Stimulated activated naive CD8-positive, alpha-beta T cell treated with anti-CD3 and anti-CD28 coated beads, Interleukin-15, amount 100 ng/mL, for 72 hours (primary cell): ENCODE data around the gene SLC25A38.
"Not testable (repeated sequence)": the region's sequence is repeated elsewhere in the genome, so short reads cannot be mapped to it uniquely, and the experiment has no call there.

ENCODE experiments used
- ATAC-seq: fragments of 150-1000 bp; cut with Tn5 transposase; 2 replicates; pipeline ENCODE4 v1.10.0; 2021; ENCODE audit warnings: mild to moderate bottlenecking, moderate library complexity
- DNase-seq, 2 donors: peaks; one replicate each; pipeline ENCODE4 v3.0.0; 2021 to 2022
- H3K27ac Mint-ChIP-seq, 2 donors: one replicate each; pipeline ENCODE4 v1.8.0; 2022; ENCODE audit warnings: mild to moderate bottlenecking in 2 of 2, mixed read lengths in 2 of 2, moderate library complexity in 2 of 2
- H3K27me3 Mint-ChIP-seq: one replicate; pipeline ENCODE4 v1.8.0; 2022; ENCODE audit warnings: mixed read lengths
- H3K4me1 Mint-ChIP-seq: one replicate; pipeline ENCODE4 v1.8.0; 2022; ENCODE audit warnings: mild to moderate bottlenecking, mixed read lengths
- H3K4me3 Mint-ChIP-seq, 2 donors: one replicate each; pipeline ENCODE4 v1.8.0; 2022; ENCODE audit warnings: mild to moderate bottlenecking in 2 of 2, mixed read lengths in 2 of 2, moderate library complexity in 1 of 2
- H3K9me3 Mint-ChIP-seq, 2 donors: one replicate each; pipeline ENCODE4 v1.8.0; 2022; ENCODE audit warnings: mixed read lengths in 2 of 2

The SLC25A38 gene

DNA sequence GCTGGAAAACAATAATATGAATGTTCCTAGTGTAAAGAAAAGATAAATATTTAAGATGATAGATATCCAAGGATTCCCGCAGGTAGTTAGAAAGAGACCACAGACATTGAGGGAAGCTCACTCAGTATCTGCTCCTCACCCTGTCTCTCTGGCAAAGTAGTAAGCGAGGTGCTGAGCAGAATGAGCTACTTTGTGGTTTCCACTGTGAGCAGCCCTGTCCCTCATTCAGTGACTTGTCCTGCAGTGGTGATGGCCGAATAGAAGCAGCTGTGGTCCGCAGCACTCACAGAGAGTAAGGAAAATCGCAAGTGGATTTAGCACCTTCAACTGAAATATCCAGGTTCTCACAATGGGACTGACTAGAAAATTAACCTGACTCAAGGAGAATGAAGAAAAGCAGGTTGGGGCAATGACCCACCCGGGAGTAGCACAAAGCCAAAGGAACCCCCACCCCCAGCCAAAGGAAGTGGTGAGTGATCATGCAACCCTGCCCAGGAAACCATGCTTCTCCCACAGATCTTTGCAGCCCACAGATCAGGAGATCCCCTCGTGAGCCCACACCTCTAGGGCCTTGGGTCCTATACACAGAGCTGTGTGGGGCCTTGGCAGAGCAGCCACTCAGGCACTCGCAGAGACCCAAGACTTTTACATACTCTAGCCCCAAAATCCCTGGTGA is 21.8 kb upstream of the SLC25A38 start:
- Mint-ChIP-seq H3K4me1 (peaks cover 35% of the 10 kb centered on the region), H3K27ac (peak overlapping the region; percentile 55 to 88), H3K9me3 (peaks cover 0 to 4% of the 10 kb centered on the region in 2 donors), H3K27me3 (peaks cover 7% of the 10 kb centered on the region), H3K4me3 (peak overlapping the region; percentile 48 to 65)
- ATAC-seq, result peak; percentile 99
- DNase-seq, result peak; percentile 49 to 69

DNA sequence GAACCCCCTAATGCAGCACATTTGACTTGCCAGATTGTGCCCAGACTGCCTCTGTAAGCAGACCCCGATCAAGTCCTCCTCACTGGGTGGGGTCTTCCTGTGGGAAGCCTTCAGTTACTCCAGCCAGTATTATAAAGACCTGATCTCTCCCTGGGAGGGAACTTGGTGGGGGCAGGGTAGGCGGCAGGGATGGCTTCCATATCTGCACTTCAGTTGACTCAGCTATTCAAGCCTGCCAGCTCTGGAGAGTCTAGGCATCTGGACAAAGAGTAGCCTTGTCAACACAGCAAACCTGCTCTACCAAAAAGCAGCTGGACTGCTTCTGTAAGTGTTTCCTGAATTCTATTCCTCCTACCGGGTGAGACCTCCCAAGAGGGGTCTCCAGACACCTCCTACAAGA is 21.0 kb upstream of the SLC25A38 start:
- Mint-ChIP-seq H3K4me3 (peak overlapping the region in 1 of 2 donors; percentile 65), H3K27me3 (peaks cover 7% of the 10 kb centered on the region), H3K9me3 (peaks cover 0 to 4% of the 10 kb centered on the region in 2 donors), H3K27ac (peak overlapping the region; percentile 20 to 27), H3K4me1 (peaks cover 34% of the 10 kb centered on the region)
- DNase-seq (no peak), ATAC-seq (peak; percentile 7)

DNA sequence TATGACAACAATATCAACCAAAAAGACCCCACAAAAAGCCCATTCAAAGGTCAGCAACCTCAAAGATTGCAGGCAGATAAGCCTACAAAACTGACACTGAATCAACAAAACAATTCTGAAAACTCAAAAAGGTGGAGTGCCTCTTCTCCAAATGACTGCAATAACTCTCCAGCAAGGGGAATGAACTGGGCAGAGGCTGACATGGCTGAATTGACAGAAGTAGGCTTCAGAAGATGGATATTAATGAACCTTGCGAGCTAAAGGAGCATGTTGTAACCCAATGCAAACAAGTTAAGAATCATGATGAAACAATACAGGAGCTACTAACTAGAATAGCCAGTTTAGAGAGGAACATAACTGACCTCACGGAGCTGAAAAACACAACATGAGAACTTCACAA is 20.4 kb upstream of the SLC25A38 start:
- ATAC-seq (no peak), DNase-seq (no peak)
- H3K27ac Mint-ChIP-seq, result peak overlapping the region in 1 of 2 donors; percentile 30
- H3K27me3 Mint-ChIP-seq, result peaks cover 7% of the 10 kb centered on the region
- H3K4me1 Mint-ChIP-seq, result peaks cover 28% of the 10 kb centered on the region
- H3K9me3 Mint-ChIP-seq, result peaks cover 0 to 4% of the 10 kb centered on the region in 2 donors
- H3K4me3 Mint-ChIP-seq, result no peak overlapping the region

DNA sequence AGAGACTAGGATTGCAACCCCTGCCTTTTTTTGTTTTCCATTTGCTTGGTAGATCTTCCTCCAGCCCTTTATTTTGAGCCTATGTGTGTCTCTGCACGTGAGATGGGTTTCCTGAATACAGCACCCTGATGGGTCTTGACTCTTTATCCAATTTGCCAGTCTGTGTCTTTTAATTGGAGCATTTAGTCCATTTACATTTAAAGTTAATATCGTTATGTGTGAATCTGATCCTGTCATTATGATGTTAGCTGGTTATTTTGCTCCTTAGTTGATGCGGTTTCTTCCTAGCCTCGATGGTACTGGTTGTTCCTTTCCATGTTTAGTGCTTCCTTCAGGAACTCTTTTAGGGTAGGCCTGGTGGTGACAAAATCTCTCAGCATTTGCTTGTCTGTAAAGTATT is 12.7 kb upstream of the SLC25A38 start:
- ATAC-seq, H3K4me3 Mint-ChIP-seq, DNase-seq, H3K4me1 Mint-ChIP-seq, H3K27ac Mint-ChIP-seq, H3K27me3 Mint-ChIP-seq: not testable (repeated sequence)
- peaks cover 0 to 20% of the 10 kb centered on the region in 2 donors for H3K9me3 Mint-ChIP-seq

DNA sequence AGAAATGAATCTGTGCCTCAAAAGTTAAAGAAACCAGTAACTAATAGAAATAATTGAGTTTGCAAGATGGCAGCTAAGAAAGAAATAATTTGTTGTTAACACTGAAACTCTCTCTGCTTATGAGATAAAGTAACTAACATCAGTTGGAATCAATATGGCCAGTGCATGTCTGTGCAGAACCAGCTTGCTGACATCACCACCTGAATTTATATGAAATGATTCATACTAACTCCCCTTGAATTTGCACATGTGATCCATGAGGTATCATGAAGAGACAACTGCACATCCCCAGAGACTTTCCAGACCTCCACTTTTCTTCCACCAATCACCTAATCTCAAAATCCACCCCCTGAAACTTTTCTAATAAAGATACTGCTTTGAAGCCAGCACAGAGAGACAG is 10.3 kb upstream of the SLC25A38 start:
- Mint-ChIP-seq H3K9me3 (peaks cover 0 to 20% of the 10 kb centered on the region in 2 donors), H3K4me3 (no peak overlapping the region), H3K27me3 (no peaks in the 10 kb centered on the region), H3K4me1 (peaks cover under 1% of the 10 kb centered on the region), H3K27ac (no peak overlapping the region)
- ATAC-seq (no peak), DNase-seq (no peak)

DNA sequence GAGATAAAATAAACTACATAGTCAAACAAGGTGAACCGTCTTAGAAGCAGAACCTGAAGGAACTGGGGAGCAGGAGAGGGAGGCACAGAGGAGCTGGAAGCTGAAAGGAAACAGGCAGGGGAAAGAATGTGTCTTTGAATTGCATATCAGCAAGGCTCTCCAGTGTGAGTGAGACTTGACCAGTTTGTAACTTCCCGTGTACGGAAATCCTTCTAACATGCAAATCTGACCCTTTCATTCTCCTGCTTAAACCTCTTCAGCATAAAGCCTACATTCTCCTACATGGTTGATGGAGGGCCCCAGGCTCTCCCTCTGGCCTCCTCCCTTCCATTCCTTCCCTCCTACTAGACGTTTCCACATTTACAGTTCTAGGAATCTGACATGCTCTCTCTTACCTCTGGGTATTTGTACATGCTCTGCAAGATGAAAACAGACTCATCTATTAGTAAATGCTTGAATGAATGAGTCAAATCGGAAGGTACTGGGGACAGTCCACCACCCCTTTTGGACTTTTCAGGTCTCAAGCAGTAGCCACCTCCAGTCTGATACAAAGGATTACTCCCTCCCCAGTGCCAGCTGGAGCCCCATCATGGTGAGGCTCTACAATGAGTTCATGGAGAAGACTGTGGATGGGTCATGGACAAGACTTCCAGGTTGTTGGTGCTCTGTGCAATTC is 6.1 kb upstream of the SLC25A38 start:
- ATAC-seq (no peak), DNase-seq (no peak)
- Mint-ChIP-seq H3K4me1 (peaks cover 6% of the 10 kb centered on the region), H3K27ac (no peak overlapping the region), H3K9me3 (no peaks in the 10 kb centered on the region), H3K4me3 (no peak overlapping the region), H3K27me3 (no peaks in the 10 kb centered on the region)

DNA sequence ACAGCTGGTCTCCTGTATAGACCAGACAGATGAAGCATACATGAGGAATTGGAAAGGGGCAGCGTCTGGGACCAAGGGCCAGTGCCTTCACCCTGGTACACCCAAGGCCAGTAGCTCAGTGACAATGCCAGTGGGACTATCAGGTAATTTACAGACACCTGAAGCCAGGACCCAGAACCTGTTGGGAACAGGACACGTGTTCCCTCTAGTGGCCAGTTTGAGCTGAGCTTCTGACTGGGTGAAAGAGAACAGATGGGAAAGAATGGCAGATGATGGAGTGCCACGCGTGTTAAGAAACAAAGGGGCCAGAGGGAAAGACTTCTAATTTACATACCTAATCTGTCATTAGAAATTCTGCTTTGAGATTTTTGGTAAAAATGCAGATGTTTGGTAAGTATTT is 5.1 kb upstream of the SLC25A38 start:
- peak; percentile 35 to 56 for DNase-seq
- H3K27me3 Mint-ChIP-seq, result no peaks in the 10 kb centered on the region
- peak; percentile 83 for ATAC-seq

DNA sequence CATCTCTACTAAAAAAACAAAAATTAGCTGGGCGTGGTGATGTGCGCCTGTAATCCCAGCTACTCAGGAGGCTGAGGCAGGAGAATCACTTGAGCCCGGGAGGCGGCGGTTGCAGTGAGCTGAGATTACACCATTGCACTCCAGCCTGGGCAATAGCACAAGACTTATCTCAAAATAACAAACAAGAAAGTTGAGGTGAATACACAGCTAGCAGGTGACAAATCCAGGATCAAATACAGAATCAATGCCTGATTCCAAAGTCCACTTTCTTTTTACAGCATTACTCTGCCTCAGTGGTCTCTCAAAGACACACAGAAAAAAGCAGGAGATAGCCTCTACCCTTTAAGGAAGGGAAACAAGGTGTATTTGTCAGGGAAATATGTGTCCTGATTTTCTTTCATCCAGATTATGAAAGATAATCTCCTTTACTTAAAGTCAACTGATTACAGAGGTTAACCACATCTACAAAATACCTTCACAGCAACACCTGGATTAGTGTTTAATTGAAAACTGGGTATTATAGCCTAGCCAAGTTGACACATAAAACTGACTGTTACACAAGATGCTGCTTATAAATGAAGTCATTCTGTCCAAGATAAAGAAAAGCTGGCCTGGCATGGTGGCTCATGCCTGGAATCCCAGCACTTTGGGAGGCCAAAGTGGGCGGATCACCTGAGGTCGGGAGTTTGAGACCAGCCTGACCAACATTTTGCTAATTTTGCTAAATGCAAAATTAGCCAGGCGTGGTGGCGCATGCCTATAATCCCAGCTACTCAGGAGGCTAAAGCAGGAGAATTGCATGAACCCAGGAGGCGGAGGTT is 4.0 kb upstream of the SLC25A38 start:
- DNase-seq, result no peak
- H3K4me1 Mint-ChIP-seq, result peaks cover 6% of the 10 kb centered on the region
- no peak overlapping the region for H3K27ac Mint-ChIP-seq
- H3K9me3 Mint-ChIP-seq, result no peaks in the 10 kb centered on the region
- no peak overlapping the region for H3K4me3 Mint-ChIP-seq
- no peak for ATAC-seq
- no peaks in the 10 kb centered on the region for H3K27me3 Mint-ChIP-seq

More for the DNA sequence above, 5.1 kb upstream of the SLC25A38 start:
- Mint-ChIP-seq H3K4me3 (no peak overlapping the region), H3K9me3 (no peaks in the 10 kb centered on the region), H3K4me1 (peaks cover 6% of the 10 kb centered on the region), H3K27ac (no peak overlapping the region)

DNA sequence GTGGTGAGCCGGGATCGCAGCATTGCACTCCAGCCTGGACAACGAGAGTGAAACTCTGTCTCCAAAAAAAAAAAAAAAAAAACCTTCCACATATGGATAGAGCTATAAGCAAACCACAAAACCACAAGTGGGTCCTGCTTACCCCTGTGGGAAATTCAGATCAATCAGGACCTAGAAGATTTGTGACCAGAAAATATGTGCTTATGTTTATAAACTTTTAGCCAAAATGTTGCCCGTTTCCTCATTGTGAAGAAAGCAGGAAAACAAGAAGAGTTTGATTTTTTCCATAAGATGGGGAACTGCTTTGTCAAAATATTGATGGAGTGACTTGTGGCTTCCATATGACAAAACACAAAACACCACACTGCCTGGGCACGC is 3.4 kb upstream of the SLC25A38 start:
- Mint-ChIP-seq H3K9me3 (no peaks in the 10 kb centered on the region), H3K27ac (no peak overlapping the region)
- no peak for DNase-seq

DNA sequence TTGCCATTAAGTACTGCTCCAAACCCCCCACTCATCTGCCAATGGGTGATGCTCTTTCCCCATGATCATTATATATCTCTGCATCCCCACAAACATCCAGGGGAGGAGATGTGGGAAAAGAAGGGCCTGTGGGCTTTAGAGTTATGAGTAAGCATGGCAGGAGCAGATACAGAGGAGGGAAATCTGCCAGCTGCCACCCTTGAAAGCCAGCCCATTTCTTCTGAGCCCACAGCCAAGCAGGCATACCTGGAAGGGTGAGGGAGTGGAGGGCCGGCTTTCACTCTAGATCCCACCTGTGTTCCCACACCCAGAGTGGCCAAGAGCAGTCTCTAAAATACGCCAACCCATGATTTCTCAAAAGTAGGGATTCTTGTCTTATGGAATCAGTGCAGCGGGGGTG is 1.7 kb upstream of the SLC25A38 start:
- peaks cover 25% of the 10 kb centered on the region for H3K4me1 Mint-ChIP-seq
- ATAC-seq (no peak), DNase-seq (no peak)
- H3K4me3 Mint-ChIP-seq, result no peak overlapping the region
- H3K27me3 Mint-ChIP-seq, result no peaks in the 10 kb centered on the region
- H3K27ac Mint-ChIP-seq, result no peak overlapping the region
- H3K9me3 Mint-ChIP-seq, result no peaks in the 10 kb centered on the region

More for the DNA sequence above, 3.4 kb upstream of the SLC25A38 start:
- H3K4me1 Mint-ChIP-seq, result peaks cover 11% of the 10 kb centered on the region
- H3K4me3 Mint-ChIP-seq, result no peak overlapping the region
- H3K27me3 Mint-ChIP-seq, result no peaks in the 10 kb centered on the region
- ATAC-seq, result no peak

DNA sequence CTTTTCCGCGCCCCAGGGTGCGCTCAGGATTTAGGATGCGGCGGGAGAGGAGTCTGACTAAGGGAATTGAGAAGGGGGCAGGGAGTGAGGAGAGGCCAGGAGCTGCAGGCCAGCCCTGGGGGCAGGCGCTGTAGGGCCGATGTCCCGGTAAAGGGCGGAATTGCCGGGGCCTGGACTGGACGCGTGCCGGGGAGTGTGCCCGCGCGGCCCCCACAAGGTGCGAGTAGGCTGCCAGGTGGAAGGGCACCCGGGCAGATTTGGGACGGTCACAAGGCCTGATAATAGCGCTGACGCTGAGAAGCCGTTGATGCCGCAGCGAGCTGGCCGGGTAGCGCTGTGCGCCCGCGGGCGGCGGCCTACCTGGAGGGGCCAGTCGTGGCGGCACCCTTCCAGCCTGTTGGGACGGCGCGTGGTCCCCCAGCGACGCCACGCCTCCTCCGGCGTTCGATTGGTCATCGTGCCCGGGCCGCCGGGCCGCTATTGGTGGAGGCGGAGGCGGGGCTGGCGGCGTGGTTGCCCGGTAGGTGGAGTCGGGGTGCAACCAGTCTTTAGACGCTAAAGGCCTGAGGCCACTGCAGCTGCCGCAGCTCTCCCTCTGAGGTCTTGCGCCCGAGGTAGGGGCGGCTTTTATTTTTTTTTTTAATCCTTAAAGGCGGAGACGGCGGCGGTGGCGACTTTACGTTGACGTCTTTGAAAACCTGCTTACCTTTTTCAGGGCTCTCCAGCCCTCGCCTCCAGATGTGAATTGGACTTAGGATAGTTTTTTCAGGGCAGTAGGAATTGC is 903 bp downstream of the SLC25A38 start:
- Mint-ChIP-seq H3K27me3 (no peaks in the 10 kb centered on the region), H3K4me1 (peaks cover 46% of the 10 kb centered on the region), H3K27ac (peak overlapping the region; percentile 99), H3K9me3 (no peaks in the 10 kb centered on the region), H3K4me3 (peak overlapping the region; percentile 90 to 99)
- ATAC-seq (peak; percentile 84), DNase-seq (peak; percentile 96)

DNA sequence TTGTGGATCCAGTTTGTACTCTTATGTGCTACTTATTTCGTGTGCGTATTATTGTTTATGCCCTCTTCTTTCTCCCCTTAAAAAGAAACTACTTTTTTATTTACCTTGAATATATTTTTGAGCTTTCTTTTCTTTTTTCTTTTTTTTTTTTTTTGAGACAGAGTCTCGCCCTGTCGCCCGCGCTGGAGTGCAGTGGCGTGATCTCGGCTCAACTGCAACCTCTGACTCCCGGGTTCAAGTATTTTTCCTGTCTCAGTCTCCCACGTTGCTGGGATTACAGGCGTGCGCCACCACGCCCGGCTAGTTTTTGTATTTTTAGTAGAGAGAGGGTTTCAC is 1.5 kb downstream of the SLC25A38 start:
- DNase-seq (no peak), ATAC-seq (no peak)
- no peaks in the 10 kb centered on the region for H3K9me3 Mint-ChIP-seq
- peak overlapping the region; percentile 90 to 99 for H3K4me3 Mint-ChIP-seq
- H3K4me1 Mint-ChIP-seq, result peaks cover 52% of the 10 kb centered on the region
- H3K27me3 Mint-ChIP-seq, result no peaks in the 10 kb centered on the region
- H3K27ac Mint-ChIP-seq, result peak overlapping the region in 1 of 2 donors; percentile 6

DNA sequence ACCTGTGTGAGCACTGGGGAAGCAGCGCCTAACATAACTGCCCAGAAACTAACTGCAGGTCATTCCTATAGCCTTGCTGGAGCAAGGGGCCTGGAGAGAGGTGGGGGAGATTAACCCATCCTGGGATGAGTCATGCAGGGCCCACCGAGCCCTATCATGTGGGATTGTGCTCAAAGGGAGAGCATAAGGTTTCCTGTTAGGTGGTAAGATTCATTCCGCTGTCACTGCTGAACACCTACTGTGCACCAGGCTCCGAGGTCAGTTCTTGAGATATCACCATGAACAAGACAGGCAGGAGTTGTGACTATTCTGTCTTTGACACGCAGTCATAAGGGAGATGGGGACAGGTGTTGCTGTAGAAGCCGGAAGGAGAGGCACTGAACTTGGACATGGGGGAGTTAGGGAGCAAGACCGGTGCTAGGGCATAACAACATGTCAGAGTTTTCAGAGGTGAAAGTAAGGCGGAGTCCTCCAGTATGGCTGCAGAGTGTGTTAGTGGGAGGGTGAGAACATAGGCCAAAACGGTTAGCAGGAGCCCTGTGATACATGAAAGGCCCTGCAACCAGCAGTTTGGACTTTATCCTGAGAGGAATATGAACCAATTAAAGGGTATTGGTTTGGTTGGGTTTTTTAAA is 2.4 kb downstream of the SLC25A38 start:
- Mint-ChIP-seq H3K27ac (peak overlapping the region in 1 of 2 donors; percentile 29), H3K4me3 (peak overlapping the region; percentile 90 to 99), H3K27me3 (no peaks in the 10 kb centered on the region), H3K4me1 (peaks cover 59% of the 10 kb centered on the region), H3K9me3 (no peaks in the 10 kb centered on the region)
- no peak for ATAC-seq
- no peak for DNase-seq

DNA sequence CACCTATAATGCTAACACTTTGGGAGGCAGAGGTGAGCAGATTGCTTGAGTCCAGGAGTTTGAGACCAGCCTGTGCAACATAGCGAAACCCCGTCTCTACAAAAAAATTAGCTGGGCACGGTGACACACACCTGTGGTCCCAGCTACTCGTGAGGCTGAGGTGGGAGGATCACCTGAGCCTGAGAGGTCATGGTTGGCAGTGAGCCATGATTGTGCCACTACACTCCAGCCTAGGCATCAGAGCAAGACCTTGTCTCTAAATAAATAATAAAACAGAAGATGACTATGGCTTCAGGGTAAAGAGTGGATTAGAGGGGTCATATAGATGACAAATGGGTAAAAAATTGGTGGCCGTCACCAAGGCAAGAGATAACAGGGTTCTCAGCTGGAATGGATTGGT is 3.1 kb downstream of the SLC25A38 start:
- DNase-seq (no peak), ATAC-seq (no peak)
- H3K4me3 Mint-ChIP-seq, result peak overlapping the region in 1 of 2 donors; percentile 8
- H3K4me1 Mint-ChIP-seq, result peaks cover 59% of the 10 kb centered on the region
- no peaks in the 10 kb centered on the region for H3K9me3 Mint-ChIP-seq
- no peaks in the 10 kb centered on the region for H3K27me3 Mint-ChIP-seq
- H3K27ac Mint-ChIP-seq, result peak overlapping the region; percentile 5 to 84
